ENCODE measurements around the gene PRKCA.

Gene PRKCA

GRCh38 chr17:66308856-66309255 lies 6.4 kb downstream of the PRKCA start:
- DNase-seq (ENCODE audit: low read depth) = no peak
- H3K4me3 ChIP-seq (ENCODE audit: control insufficient read depth, low read depth, low read length) = no peak overlapping the region
- TF ChIP-seq CTCF (conservative IDR thresholded peaks at IDR 0.05; ENCODE audit: control insufficient read depth, insufficient read depth, low read depth, low read length) = no peak

DNA sequence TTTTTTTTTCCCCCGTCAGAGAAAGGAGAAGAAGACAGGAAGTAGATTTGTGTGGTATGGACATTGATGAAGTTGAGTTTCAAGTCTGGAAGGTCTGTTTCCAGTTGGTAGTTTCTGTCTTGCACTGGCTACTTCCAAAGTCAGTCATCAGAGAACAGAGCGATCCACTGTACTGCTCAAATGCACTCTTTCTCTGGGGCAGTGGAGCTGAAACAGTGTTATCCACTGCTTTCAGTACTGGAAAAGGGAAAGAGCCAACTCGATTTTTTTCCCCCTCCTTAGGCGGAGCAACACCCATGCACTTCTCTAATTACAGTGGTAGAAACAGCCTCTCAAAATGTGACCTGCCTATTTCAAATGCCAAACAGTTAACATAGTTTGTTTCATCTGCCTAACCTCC lies 7.4 kb downstream of the PRKCA start:
- no peak for DNase-seq (ENCODE audit: low read depth)
- H3K4me3 ChIP-seq (ENCODE audit: control insufficient read depth, low read depth, low read length) = no peak overlapping the region
- TF ChIP-seq CTCF (conservative IDR thresholded peaks at IDR 0.05; ENCODE audit: control insufficient read depth, insufficient read depth, low read depth, low read length) = no peak

DNA sequence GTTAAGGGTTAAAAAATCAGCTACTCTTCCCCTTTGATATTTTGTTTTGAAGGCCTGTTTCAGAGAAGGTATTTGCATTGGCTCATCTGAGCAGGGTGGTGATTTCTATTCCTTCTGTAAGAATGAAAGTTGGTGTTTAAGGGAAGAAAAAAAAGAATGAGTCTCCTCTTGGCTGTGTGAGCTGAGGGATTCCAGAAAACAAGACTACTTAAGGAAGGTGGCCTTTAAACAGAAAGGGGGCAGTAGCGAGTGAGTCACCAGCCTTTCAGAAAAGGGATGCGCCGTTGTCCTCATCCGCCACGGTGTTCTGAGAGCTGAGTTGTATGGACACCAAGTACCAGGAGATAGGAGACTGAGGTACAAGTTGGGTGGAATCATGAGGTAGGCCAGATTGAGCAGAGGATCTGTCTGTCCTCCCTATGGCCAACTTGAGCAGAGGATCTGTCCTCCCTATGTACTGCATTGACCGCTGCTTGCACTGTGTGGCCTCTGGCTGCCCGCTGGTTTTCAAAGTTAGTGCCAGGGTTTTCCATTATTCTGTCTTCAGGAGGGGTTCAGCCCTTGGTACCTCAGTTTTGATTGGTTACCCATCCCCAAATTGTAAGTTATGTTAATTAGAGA lies 8.2 kb downstream of the PRKCA start:
- DNase-seq (ENCODE audit: low read depth) = no peak
- no peak overlapping the region for H3K4me3 ChIP-seq (ENCODE audit: control insufficient read depth, low read depth, low read length)
- TF ChIP-seq CTCF (conservative IDR thresholded peaks at IDR 0.05; ENCODE audit: control insufficient read depth, insufficient read depth, low read depth, low read length) = peak; percentile 9

DNA sequence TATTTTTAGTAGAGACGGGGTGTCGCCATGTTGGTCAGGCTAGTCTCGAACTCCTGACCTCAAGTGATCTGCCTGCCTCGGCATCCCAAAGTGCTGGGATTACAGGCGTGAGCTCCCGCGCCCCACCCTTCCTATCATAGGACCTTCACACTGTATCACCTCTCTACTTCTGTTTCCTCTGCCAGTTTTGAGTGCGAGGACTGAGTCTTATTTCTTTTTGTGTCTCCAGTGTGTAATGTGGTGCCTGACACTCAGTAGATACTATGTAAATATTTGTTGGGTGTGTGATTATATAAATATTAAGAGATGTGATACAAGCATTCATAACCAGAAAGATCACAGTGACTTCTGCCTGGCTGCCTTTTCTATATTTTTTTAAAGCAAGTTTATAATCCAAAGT lies 10.5 kb downstream of the PRKCA start:
- H3K4me3 ChIP-seq (ENCODE audit: control insufficient read depth, low read depth, low read length) = no peak overlapping the region
- no peak for DNase-seq (ENCODE audit: low read depth)
- no peak for TF ChIP-seq CTCF (conservative IDR thresholded peaks at IDR 0.05; ENCODE audit: control insufficient read depth, insufficient read depth, low read depth, low read length)

DNA sequence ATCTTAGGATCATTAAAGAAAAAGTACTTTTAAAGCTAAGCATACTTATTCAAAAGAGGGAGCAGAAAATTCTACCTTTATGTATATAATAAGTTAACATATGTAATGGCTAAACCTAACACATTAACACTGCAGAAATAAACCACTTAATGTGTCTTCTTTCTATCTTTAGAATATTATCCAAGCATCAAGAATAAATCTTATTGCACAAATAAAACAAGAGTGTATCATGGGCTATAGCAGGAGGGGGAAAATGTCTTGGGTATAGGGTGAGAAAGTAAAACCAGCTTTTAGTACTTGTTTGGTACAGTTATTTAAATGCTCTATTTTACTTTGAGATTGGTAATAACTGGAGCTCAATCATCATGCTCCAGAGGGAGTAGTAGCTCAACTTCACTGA lies 10.9 kb downstream of the PRKCA start:
- no peak for TF ChIP-seq CTCF (conservative IDR thresholded peaks at IDR 0.05; ENCODE audit: control insufficient read depth, insufficient read depth, low read depth, low read length)

GRCh38 chr17:66313995-66314659 lies 11.7 kb downstream of the PRKCA start:
- no peak overlapping the region for H3K4me3 ChIP-seq (ENCODE audit: control insufficient read depth, low read depth, low read length)
- no peak for DNase-seq (ENCODE audit: low read depth)

More for the DNA sequence above, 10.9 kb downstream of the PRKCA start:
- H3K4me3 ChIP-seq (ENCODE audit: control insufficient read depth, low read depth, low read length) = no peak overlapping the region
- no peak for DNase-seq (ENCODE audit: low read depth)

More at GRCh38 chr17:66313995-66314659, 11.7 kb downstream of the PRKCA start:
- no peak for TF ChIP-seq CTCF (conservative IDR thresholded peaks at IDR 0.05; ENCODE audit: control insufficient read depth, insufficient read depth, low read depth, low read length)
